Nucleus accumbens (tissue), 56 donors: ENCODE results near the gene ZFX.

Experiments used
- DNase-seq, 56 donors: peaks; one replicate each; lab custom pipeline; 2025; lab: John Stamatoyannopoulos, UW

Gene ZFX

GRCh38 chrX:24198101-24198500 lies 48.6 kb downstream of the ZFX start:
- DNase-seq = no peak

GRCh38 chrX:24200133-24200532 lies 50.6 kb downstream of the ZFX start:
- DNase-seq = no peak

- no peak for DNase-seq
Observed at GRCh38 chrX:24201216-24201615, 51.7 kb downstream of the ZFX start.

GRCh38 chrX:24202465-24203031 lies 53.0 kb downstream of the ZFX start:
- DNase-seq = peak in 1 of 56 donors; percentile 1

- DNase-seq = no peak
Observed at GRCh38 chrX:24203072-24203808, 53.7 kb downstream of the ZFX start.

GRCh38 chrX:24204331-24204730 lies 54.8 kb downstream of the ZFX start:
- DNase-seq = no peak

GRCh38 chrX:24204958-24205357 lies 55.4 kb downstream of the ZFX start:
- no peak for DNase-seq

- no peak for DNase-seq
Observed at GRCh38 chrX:24207826-24208225, 58.3 kb downstream of the ZFX start.

GRCh38 chrX:24208496-24209240 lies 59.1 kb downstream of the ZFX start:
- DNase-seq = no peak

- no peak for DNase-seq
Observed at GRCh38 chrX:24210190-24210589, 60.7 kb downstream of the ZFX start.

GRCh38 chrX:24214568-24214967 lies 65.0 kb downstream of the ZFX start:
- DNase-seq = no peak

- DNase-seq = no peak
Observed at GRCh38 chrX:24215272-24215671, 65.7 kb downstream of the ZFX start.

GRCh38 chrX:24216037-24216436 lies 66.5 kb downstream of the ZFX start:
- DNase-seq = no peak

GRCh38 chrX:24216827-24217226 lies 67.3 kb downstream of the ZFX start:
- DNase-seq = no peak

- no peak for DNase-seq
Observed at GRCh38 chrX:24219320-24219719, 69.8 kb downstream of the ZFX start.

- no peak for DNase-seq
Observed at GRCh38 chrX:24221872-24222271, 72.3 kb downstream of the ZFX start.

- DNase-seq = no peak
Observed at GRCh38 chrX:24225265-24225664, 75.7 kb downstream of the ZFX start.

- DNase-seq = no peak
Observed at GRCh38 chrX:24226176-24226575, 76.6 kb downstream of the ZFX start.

GRCh38 chrX:24228596-24228995 lies 79.1 kb downstream of the ZFX start:
- DNase-seq = no peak

- DNase-seq = no peak
Observed at GRCh38 chrX:24229400-24229879, 79.9 kb downstream of the ZFX start.

GRCh38 chrX:24229976-24230375 lies 80.4 kb downstream of the ZFX start:
- no peak for DNase-seq

GRCh38 chrX:24231131-24231540 lies 81.6 kb downstream of the ZFX start:
- DNase-seq = peak in 4 of 56 donors; percentile 0 to 1 (median 0)
